Midbrain (tissue), 1 donor: Measurements from ENCODE around the gene DYNLL1.
A peak's percentile ranks its signal among the peaks of the same experiment; 100 is the strongest.
"Not testable (repeated sequence)": the region's sequence is repeated elsewhere in the genome, so short reads cannot be mapped to it uniquely, and the experiment has no call there.

Experiments
- DNase-seq: peaks from one replicate; lab custom pipeline; 2025; lab: John Stamatoyannopoulos, UW

The DYNLL1 gene

DNA sequence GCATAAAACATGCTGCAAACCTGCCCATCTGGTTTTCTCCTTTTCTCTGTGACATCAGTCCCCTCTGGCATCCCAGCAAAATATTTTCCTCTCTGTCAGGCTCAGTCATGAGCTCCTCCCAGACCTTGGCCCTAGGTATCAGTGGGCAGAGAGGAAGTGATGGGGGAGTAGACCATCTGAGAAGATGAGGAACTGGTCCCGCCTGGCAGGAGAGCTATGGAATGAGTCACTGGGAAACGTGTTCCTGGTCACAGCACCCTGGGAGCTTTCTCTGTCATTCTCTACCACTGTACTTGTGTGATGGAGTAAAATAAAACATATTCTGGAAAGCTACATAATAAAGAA lies 21.3 kb upstream of the DYNLL1 start:
- no peak for DNase-seq

DNA sequence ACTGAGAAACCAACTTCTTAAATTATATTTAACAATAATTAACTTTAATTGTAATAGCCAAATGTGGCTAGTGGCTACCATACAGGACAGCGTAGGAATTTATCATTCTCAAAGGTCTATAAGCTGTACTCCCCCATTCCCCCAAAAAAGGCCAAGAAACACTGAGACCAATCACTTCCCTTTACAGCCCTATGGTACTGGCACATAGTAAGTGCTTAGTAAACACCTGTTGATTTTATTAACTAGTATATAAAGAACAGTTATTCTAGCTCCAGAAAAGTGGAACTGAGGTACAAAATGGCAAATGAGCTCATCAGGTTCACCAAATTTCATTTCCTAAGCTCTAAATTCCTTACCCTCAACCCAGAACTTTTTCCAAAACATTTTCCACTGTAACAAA lies 20.3 kb upstream of the DYNLL1 start:
- no peak for DNase-seq

DNA sequence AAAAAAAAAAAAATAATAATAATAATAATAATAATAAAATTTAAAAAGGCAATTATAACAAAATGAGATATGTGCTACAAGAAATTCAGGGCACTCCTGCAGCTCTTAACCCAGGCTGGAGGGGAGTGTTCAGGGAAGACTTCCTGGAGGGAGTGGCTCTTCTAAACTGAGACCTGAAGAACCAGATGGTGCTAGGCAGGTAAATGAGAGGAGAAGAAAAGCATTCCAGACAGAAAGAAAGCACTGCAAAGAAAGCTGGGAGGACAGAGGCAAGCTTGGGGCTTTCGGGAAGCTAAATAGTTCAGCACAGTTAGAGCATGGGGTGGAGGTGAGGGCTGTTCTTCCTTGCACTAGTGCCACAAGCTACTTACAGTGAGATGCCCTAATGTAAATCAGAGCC lies 16.5 kb upstream of the DYNLL1 start:
- no peak for DNase-seq

DNA sequence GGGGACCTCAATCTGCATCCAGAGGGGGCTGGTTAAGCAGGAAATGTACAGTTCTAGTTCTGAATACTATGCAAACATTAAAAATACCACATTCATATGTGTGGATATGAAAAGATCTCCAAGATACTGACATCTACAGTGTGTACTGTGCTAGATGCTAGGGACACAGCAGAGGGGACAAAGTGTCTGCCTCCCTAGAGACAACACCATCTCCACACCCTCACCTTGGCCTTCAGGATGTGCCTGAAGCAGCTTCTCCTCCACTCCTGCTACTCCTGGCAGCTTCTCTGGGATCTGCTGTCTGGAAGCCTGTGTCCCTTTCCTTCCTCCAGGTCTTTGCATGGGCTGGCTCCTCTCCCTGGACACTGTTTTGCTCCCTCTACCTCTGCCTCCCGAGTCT lies 15.7 kb upstream of the DYNLL1 start:
- no peak for DNase-seq

DNA sequence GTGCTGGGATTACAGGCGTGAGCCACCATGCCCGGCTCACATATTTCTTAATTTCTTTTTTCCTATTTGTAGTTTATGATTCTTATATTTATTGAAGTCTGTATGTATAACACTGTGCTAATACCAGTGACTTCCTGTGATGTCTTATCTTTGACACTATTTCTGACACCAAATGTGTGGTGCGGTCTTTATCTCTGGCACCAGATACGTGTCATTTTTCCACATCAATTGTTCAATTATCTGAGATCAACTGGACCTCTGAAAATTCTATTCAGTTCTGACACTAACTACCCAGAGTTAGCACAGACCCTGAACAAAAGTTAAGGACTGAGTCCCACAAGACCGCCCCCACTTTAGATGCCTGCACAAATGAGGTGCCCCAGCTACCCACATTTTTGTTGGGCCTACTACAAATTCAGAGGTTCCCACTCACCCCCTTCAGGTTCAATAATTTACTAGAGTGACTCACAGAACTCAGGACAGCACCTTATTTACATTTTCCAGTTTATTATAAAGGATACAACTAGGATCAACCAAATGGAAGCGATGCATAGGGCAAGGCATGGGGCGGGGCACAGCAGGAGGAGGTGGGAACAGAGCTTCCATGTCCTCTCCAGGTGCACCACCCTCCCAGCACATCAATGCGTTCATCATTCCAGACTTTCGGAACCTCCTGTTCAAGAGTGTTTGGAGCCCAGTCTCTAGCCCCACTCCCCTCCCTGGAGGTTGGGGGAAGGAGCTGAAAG lies 14.7 kb upstream of the DYNLL1 start:
- no peak for DNase-seq

DNA sequence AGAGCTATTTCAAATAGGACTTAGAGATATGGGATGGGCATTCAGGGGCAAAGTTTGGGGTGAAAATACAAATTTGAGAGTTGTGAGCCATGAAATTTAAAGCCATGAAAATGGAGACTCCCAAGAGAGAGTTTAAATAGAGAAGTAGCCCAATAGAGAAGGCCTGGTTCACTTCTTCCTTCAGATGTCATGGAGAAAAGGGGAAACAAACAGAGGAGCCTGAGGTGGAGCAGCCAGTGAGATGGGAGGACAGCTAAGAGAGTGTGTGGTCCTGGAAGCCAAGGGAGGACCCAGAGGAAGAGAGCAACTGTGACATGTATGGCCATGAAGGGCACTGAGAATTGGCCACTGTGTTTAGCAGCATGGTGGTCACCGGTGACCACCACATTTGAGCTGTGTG lies 12.3 kb upstream of the DYNLL1 start:
- DNase-seq = no peak

DNA sequence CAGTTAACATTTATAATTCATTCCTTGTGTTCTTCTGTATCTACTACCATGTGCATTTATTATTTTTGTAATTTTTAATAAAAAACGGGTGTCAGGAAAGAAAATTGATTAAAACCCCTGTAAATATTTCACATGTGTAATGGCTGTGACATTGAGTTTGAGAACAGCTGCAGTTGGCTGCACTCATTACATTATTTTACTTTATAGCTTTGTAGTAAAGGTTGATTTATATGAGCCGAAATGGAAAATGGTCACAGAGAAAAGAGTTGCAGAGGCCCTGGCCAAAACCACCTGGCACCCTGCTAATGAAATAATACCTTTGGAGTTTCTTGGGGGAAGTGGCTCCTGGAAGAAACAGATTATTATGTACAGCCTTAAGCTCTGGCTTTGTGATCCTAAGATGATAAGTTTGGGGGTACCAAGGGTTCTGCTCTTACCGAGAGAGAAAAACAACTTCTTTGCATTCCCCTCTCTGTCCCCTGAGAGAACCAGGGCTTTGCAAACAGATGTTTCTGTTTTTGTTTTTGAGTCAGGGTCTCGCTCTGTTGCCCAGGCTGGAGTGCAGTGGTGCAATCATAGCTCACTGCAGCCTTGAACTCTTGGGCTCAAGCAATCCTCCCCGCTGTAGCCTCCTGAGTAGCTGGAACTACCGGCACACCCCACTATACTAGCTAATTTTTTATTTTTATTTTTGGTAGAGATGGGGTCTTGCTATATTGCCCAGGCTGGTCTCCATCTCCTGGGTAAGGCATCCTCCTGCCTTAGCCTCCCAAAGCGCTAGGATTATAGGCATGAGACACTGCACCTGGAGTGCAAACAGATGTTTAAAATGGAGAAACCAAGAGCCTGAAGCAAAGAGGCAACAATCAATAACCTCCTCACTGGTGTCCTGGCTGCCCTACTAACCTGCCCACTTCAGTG lies 9.7 kb upstream of the DYNLL1 start:
- no peak for DNase-seq

DNA sequence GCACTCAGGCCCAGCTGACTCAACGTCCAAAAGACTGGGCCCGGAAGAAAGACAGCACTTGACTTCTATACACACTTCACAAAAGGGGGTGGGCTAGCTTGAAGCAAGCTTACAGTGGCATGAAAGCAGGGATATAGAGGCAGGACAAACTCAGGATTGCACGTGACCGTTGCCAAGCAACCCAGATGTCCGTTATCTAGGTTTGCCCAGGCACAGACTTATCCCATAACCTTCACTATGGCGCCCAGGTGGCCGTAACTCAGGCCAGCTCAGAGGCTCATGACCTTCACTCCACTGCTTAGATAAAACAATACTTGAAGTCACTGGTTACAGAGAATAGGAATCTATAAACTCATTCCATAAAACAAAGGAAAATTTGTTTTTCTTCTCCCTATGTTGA lies 8.4 kb upstream of the DYNLL1 start:
- DNase-seq = not testable (repeated sequence)

DNA sequence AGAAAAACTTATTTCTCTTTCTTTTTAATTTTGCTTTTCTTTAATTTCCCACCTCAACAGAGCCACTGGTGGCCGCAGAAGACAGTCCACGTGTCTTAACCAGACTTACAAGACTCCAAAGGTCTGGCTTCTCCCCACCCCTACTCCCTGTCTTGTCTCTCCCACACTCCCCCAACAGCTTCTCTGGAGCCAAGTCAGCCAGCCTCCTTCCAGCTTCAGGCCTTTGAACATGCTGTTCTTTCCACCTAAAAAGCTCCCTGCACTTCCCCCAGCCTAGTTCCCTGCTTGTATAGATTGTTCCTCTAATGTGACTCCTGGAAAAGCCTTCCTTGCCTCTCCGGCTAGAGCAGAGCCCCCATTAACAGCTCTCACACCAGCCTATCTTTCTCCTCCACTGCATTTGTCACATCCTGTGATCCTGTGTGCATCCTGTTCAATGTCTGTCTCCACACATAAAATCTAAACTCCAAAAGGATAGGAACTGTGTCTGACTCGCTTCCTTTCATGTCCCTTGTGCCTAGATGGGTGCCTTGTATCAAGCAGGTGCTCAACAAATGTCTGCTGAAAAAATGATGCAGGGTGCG lies 7.8 kb upstream of the DYNLL1 start:
- peak; percentile 45 for DNase-seq

DNA sequence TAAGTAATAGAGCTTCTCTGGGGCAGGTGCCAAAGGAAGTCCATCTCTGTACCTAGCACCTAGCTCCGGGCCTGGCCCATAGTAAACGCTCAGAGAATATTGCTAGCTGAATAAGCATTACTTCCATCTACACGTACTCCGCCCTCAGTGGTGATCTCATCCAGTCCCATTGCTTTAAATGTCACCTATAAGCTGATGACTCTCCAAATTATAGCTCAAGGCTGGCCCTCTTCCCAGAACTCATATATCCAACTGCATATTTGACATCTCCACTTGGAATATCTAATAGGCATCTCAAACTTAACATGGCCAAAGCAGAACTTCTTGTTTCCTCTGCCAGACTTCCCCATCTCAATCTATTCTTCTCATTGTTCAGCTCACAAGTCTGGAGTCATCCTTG lies 6.9 kb upstream of the DYNLL1 start:
- no peak for DNase-seq

DNA sequence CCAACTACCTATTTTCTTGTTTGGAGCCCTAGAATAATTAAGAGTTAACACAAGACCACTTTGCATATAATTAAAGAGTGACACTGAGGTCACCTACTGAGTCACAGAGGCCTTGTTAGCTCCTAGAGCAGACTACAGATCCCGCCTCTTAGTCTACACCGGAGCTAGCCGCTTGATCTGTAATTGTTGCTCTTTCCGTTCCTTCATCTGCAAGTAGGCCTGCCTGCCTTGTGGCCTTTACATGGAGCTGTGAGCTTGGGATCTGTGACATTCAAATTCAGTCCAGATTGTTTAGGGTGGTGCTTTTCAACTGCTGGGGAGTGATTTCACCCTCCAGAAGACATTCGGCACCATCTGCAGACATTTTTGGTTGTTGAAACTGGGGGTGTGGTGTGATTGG lies 5.6 kb upstream of the DYNLL1 start:
- no peak for DNase-seq

DNA sequence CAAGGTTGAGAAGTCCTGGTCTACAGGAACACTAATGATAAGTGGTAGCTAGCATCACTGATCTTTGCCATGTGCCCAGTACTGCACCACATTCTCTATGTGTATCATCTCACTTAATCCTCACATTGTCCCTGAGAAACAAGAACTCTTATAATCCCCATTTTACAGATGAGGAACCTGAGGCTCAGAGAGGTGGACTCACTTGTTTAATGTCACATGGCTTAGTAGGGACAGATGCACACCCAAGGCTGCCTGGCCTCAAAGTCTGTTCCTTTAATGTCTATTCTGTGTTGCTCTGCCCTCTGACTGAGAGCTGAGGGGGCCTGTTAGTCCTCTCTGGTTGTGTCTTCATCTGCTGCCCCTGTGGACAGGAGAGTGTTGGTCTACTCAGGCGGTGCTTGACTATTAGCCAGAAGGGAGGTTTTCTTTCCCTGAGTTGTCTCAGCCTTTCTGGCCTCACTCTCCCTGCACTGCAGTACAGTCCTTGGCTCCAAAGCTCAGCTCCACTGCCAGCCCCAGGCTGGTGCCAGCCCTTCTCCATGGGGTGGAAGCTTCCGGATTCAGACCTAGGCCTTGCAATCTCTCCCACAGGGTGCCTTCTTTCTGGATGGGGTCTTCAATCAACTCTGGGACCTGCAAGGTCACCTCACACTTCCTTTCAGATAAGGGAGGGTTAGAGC lies 4.9 kb upstream of the DYNLL1 start:
- DNase-seq = peak; percentile 42

DNA sequence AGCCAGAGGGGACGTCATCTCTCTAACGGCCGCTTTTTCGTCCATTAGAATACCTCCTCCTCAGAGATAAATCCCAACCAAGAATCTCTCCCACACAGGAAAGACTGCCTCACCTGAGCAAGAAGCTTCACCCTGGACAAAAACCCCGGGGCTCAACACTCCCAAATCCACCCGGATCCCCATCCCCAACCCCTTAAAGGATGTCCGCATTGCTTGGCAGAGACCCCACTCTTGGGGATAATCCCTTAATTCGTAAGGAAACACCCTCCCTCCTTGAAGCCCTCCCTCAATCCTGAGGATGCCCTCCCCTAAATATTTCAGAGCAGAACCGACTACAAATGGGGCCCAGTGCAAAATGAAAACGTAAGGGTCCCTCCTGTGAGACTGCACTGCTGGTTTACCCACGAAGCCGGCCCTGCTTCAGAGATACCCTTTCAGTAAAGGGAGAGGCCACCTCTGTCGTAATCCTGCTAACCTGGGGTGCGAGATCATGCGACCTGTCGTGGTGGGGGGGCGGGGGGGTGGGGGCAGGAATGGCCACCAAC lies 655 bp upstream of the DYNLL1 start:
- no peak for DNase-seq

DNA sequence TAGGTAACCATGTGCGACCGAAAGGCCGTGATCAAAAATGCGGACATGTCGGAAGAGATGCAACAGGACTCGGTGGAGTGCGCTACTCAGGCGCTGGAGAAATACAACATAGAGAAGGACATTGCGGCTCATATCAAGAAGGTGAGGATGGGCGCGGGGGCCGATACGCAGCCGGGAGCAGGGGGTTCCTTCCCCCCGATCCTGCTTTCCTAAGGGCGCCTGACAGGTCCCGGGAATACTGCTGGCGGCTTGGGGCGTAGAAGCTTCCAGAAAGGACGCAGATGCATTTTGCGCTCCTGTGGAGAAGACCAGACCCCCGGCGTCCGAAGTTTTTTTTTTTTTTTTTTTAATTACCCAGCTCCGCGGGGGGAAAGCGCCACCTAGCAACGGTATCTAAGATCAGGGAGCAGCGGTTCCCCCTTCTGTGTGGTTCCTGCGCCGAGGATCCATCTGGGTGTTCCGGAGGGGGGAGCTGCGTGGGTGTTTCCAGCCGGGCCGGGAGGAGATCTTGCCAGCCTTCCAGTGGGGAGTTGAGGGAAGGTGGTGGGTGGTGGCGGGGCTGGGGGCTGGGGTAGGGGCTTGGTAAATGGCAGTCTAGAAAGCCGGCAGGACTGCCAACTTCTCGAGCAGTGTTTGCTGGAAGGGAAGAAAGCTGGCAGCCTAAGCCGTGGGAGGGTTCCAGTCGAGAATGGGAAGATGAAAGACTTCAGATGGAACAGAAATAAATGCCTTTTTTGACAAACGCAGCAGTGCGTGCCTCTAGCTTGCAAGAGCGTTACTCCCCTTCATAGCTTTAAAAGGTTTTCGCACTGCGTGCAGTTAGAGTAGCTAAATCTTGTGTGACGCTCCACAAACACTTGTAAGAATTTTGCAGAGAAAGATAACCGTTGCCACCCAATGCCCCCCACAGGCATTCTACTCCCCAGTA lies 764 bp downstream of the DYNLL1 start:
- DNase-seq = peak; percentile 76

DNA sequence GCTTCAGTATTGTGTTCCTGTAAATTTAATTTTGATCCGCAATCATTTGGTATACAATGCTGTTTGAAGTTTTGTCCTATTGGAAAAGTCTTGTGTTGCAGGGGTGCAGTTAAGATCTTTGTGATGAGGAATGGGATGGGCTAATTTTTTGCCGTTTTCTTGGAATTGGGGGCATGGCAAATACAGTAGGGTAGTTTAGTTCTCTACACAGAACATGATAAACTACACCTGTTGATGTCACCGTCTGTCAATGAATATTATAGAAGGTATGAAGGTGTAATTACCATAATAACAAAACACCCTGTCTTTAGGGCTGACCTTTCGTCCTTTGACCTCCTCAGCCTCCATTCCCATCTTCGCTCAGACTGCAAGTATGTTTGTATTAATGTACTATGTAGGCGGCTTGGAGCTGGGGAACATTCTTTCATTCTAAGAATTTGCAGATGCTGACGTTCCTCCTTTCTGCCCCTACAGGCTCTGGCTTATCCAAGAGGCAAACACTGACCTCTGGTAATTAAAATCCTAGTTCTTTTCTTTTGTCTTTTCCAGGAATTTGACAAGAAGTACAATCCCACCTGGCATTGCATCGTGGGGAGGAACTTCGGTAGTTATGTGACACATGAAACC lies 1.7 kb downstream of the DYNLL1 start:
- DNase-seq = no peak

DNA sequence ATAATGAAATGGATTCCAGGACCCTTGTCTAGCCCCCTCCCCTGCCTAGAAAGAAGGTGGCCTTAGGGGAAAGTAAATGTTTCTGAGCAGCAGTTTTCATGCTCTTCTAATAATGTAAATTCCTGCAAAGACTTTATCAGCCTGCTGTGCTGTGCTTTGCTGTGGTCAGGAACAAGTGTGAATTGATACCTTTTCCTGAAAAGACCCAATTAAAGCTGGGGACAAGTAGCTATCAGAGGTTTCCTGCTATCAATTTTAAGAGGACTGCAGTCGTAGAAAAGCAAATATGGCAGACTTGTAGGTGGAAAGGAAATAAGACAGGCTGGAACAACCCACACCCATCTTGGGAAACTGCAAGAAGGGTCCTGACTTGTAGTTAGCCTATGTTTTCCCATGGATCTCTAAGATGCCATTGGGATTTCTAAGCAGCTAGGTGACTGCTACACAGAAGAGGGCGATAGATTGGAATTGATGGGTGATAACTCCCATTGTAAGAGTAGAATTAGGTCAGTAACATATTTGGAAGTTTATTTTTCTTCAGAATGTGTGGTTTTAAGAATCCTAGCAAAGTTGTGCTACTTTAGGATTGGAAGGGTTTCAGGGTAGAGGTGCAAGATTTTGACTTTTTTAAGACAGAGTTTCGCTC lies 3.1 kb downstream of the DYNLL1 start:
- no peak for DNase-seq

DNA sequence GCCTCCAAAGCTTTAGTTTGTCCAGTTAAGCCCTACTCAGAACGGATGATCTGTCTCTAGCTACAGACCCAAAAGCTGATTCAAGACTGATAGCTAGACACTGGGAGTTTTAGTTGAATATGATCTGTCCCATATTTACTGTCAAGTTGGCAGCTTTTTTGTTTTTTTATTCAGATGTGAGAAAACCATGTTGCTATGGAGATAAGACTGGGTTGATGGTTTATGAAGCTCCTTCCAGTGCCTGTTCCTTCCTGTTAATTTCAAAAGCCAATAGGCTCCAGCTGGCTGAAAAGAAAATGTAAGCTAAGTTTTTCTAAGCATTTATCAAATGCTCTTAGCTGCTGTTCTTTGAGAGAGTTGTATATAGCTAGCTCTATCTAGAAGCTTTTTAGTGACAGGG lies 4.7 kb downstream of the DYNLL1 start:
- no peak for DNase-seq

DNA sequence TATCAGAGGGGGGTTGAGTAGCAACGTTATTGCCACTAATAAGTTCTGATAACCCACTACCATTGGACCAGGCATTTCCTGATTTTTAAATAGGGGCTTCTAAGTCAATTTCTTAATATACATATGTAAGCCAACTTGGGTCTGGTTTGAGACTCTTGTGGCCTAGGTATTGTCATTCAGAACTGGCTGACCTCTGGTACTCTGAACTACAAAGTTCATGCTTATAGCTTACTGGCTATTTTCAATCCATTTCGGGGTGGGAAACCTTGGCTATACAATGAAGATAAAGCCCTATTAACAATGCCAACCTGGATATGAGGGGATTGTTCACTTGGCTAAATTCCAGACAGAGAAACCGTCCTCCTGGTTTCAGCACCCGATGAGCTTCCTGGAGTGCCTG lies 8.7 kb downstream of the DYNLL1 start:
- no peak for DNase-seq

DNA sequence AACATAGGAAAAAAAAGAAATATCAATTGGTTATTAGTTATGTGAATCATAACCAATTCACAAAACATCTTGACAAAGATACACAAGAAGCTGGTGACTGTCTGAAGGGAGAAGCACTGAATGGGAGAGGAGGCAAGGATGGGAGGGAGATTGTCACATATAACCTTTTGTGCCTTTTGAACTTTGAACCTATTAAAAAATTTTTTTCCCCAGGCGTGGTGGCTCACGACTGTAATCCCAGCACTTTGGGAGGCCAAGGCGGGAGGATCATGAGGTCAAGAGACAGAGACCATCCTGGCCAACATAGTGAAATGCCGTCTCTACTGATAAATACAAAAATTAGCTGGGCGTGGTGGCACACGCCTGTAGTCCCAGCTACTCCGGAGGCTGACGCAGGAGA lies 12.6 kb downstream of the DYNLL1 start:
- no peak for DNase-seq

DNA sequence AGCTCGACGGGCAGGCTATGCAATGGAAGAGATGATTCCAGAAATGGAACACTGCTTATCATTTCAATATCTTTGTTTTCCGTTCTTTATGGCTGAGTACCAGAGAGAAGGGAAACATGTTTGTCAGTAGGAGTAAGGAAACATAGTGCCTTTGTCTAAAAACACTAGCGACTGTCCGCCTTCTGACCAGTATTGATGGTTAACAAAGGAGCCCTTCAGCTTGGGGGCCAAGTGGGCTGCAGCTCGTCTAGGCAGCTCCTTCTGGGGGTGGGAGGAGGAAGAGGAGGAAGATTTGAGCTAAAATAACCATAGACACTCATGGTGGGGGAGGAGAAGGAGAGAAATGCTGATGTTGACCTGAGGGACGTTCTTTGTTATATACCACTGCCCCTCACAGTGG lies 18.1 kb downstream of the DYNLL1 start:
- peak; percentile 76 for DNase-seq
